ENCODE data around the gene MOB1A.

GRCh38 chr2:74174909-74175308 is 3.8 kb downstream of the MOB1A start:
- TF ChIP-seq CTCF (IDR thresholded peaks at IDR 0.05; ENCODE audit: borderline replicate concordance, extremely low read depth, low read length, poor library complexity, severe bottlenecking) (no peak), EZH2 (IDR thresholded peaks at IDR 0.05; ENCODE audit: borderline replicate concordance, low read depth, low read length, severe bottlenecking) (no peak)

All from DND-41 (cell line).